GM21717 (cell line): ENCODE data around the gene DOCK3.
"Not testable (repeated sequence)": the region's sequence is repeated elsewhere in the genome, so short reads cannot be mapped to it uniquely, and the experiment has no call there.

Experiments used
- ATAC-seq: cut with Tn5 transposase; IDR thresholded peaks from one replicate; pipeline ENCODE4 v1.9.1; 2021; ENCODE audit warnings: mild to moderate bottlenecking, moderate library complexity; ENCODE audit not compliant: unreplicated experiment

DOCK3 gene

GRCh38 chr3:50873376-50874157 is 198.8 kb downstream of the DOCK3 start:
- ATAC-seq = peak; percentile 86

- not testable (repeated sequence) for ATAC-seq
These were observed 200.1 kb downstream of the DOCK3 start for GRCh38 chr3:50874876-50875275.

- ATAC-seq = no peak
These were observed 202.2 kb downstream of the DOCK3 start for GRCh38 chr3:50876947-50877346.

DNA sequence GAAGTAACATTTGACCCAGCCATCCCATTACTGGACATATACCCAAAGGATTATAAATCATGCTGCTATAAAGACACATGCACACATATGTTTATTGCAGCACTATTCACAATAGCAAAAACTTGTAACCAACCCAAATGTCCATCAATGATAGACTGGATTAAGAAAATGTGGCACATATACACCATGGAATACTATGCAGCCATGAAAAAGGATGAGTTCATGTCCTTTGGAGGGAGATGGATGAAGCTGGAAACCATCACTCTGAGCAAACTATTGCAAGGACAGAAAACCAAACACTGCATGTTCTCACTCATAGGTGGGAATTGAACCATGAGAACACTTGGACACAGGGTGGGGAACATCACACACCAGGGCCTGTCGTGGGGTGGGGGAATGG is 208.0 kb downstream of the DOCK3 start:
- not testable (repeated sequence) for ATAC-seq

GRCh38 chr3:50883755-50884154 is 209.0 kb downstream of the DOCK3 start:
- ATAC-seq = no peak

DNA sequence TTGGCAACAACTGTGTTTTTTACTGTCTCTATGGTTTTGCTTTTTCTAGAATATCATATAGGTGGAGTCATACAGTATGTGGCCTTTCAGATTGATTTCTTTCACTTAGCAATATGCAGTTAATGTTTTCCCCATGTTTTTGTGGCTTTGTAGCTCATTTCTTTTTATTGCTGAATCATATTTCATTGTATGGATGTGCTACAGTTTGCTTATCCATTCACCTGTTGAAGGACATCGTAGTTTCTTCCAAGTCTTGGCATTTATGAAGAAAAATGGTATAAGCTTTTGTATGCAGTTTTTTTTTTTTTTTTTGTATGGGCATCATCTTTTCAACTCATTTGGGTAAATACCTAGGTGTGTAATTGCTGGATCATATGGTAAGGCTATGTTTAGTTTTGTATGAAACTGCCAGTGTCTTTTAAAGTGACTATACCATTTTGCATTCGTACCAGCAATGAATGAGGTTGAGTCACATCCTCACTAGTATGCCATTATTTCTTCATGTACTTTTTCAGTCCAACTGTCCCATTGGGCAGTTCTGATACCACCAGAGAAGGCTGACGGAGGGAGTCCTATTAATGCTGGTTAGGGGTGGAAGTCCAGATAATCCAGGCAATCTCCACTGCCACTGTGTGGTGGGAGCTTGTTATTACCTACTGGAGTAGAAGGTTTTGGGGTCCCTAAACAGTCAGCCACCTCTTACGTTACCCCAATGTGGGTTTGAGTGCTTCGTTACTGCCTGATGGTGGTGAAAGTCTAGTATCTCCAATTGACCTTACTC is 210.5 kb downstream of the DOCK3 start:
- no peak for ATAC-seq

GRCh38 chr3:50890688-50891344 is 216.1 kb downstream of the DOCK3 start:
- ATAC-seq = no peak

DNA sequence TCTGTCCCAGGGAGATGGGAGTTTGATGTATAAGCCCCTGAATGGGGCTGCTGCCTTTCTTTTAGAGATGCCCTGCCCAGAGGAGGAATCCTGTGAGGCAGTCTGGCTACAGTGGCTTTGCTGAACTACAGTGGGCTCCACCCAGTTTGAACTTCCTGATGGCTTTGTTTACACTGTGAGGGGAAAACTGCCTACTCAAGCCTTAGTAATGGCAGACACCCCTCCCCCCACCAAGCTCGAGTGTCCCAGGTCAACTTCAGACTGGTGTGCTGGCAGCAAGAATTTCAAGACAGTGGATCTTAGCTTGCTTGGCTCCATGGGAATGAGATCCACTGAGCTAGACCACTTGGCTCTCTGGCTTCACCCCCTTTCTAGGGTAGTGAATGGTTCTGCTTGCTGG is 226.4 kb downstream of the DOCK3 start:
- ATAC-seq = not testable (repeated sequence)

DNA sequence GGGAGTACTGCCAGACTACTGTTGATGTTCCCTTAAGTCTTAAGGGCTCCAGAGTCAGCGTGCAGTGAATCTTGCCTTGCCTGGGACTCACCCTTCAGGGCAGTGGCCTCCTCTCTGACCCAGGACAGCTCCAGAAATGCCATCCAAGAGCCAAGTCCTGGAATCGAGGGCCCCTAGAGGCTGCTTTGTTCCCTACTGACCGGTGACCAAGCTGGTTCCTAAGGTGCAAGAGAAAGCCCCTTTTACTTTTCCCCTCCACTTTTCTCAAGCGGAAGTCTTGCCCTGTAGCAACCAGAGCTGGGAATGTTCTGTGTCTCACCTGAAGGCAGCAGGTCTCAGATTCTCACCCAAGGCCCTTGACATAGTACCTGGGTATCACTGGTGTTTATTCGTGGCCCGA is 238.0 kb downstream of the DOCK3 start:
- no peak for ATAC-seq

DNA sequence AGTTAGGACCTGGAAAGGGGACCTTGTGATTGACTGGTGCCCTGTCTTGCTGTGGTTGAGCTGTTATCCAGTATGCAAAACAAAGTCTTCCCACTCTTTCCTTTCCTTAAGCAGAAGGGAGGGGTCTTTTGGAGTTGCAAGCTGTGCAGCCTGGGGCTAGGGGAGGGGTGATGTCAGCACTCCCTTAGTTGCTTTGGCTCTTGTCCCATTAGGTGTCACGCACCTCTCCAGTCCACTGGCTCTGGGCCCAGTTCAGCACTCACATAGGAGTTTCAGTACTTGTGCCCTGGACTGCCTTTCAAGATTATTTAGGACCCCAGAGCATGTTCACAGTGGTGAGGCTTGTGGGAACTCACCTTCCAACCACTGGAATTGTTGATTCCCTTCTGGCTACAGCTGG is 238.5 kb downstream of the DOCK3 start:
- ATAC-seq = no peak

DNA sequence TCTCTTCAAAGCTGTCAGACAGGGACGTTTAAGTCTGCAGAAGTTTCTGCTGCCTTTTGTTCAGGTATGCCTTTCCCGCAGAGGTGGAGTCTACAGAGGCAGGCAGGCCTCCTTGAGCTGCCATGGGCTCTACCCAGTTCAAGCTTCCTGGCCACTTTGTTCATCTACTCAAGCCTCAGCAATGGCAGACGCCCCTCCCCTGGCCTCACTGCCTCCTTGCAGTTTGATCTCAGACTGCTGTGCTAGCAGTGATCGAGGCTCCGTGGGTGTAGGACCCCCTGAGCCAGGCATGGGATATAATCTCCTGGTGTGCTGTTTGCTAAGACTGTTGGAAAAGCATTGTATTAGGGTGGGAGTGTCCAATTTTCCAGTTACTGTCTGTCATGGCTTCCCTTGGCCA is 247.3 kb downstream of the DOCK3 start:
- ATAC-seq = not testable (repeated sequence)

DNA sequence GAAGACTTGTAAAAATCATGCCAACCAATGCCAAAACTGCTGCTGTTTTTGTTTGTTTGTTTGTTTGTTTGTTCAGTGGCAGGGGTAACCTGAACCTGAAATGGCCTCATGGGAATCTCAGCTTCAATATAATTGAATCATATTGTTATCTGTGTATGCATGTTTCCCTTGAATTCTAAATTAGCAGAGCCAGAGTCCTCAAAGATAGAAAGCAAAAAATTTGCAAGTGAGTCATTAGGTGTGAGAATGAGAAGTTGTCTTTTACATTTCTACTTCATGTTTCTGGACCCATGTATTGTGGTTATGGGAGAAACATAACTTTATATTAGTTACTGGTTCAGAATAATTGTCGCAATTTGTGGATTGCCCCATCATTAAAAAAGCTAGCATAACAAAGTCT is 249.2 kb downstream of the DOCK3 start:
- ATAC-seq = no peak

GRCh38 chr3:50924638-50925037 is 249.9 kb downstream of the DOCK3 start:
- ATAC-seq = no peak

GRCh38 chr3:50926868-50927267 is 252.1 kb downstream of the DOCK3 start:
- ATAC-seq = no peak

DNA sequence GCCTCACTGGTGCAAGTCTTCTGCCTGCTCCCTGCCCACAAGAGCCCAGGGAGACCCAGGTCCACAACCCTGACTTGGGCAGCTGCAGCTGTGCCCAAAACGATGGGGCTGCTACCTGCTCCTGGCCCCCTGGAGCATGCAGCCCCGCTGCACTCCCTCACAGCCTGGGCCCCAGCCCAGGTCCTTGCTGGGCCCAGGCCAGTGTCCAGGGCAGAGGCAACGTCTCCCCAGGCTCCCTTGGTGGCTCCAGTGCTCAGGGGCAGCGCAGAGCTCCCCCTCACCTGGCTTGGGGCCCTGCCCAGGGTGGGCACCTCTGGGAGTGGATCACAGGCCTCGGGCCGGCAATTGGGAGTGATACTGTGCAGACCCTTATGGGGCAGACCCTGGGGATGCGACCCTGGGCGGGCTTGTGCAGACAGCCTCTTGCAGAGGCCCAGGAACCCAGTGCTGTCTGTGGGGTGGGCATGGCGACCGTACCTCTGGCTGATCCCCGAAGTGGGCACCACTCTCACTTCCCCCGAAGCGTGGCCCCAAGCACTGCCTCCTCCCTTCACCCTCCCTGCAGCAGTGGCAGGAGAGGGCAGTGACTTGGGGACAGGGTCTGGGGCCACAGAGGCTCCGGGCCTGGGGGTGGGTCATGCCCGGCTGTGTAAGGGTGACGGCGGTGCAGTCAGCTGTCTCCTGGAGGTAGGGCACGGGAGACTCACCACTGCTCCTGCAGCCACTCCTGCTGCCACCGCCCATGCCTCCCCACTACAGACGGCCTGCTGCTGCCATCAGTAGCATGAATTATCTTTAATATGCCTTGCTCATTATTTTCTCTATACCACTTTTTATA is 255.9 kb downstream of the DOCK3 start:
- no peak for ATAC-seq

DNA sequence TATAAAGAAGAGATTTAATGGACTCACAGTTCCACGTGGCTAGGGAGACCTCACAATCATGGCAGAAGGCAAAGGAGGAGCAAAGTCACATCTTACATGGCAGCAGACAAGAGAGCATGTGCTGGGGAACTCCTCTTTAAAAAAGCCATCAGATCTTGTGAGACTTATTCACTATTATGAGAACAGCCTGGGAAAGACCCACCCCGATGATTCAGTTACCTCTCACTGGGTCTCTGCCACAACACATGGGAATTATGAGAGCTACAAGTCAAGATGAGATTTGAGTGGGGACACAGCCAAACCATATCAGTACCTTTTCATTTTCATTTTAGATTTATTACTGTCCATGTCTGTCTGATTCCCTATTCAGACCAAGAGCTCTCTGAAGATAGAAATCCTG is 258.2 kb downstream of the DOCK3 start:
- not testable (repeated sequence) for ATAC-seq

- no peak for ATAC-seq
These were observed 261.7 kb downstream of the DOCK3 start for GRCh38 chr3:50936389-50936788.

DNA sequence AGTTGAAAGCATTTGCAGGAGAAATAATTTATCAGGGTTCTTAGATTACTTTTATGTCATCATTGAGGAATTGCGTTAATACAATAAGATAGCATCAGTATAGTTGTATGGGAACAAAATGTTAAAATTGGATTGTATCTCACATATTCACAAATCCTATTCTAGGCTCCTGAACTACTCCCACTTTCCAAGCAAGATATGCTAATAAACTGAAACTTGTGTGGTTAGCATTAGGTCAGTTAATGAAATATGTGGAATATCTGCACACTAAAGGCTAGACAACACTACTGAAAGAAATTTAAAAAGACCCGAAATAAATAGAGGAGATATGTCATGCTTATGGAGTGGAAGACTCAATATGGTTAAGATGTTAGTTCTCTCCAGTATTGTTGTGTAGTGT is 272.7 kb downstream of the DOCK3 start:
- ATAC-seq = no peak

DNA sequence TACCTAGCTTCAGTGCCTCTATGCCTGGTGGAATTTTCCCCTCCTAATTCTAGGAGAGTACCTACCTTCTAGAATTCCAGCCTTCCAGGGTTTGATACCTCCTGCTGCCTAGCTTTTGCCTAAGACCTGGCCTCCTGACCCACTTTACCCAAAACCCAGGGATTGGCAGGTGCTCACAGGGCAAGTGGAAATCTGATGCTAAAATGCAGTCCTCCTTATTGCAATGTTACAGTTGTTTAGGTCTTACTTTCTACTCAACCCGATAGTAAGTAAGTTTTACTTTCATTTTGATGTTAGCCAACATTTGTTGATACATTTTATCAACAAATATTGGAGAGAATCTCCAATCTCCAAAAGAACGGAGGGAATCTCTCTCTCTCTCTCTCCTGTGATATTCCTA is 275.9 kb downstream of the DOCK3 start:
- no peak for ATAC-seq

DNA sequence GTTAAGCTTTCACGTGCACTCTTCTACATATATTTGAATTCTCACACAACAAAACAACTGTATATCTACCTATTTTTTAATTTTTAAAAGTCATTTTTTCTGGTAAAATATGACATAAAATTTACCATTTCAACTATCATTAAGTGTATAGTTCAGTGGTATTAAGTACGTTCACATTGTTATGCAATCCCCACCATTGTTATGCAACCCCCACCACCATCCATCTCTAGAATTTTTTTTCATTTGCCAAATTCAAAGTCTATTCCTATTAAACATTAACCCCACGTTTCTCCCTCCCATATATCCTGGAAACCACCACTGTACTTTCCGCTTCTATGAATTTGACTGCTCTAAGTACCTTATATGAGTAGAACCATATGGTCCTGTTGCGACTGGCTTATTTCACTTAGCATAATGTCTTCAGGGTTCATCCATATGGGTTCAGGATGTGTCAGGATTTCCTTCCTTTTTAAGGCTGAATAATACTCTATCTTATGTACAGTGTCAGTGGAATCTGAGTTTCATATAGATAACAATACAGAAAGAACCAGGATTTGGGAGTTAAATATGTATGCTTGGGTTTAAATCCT is 279.2 kb downstream of the DOCK3 start:
- ATAC-seq = no peak
